ENCODE results near the gene EEF2.
A peak's percentile ranks its signal among the peaks of the same experiment; 100 is the strongest.

The EEF2 gene

GRCh38 chr19:3983936-3984583, 1.2 kb downstream of the EEF2 start:
- DNase-seq: no peak

DNA sequence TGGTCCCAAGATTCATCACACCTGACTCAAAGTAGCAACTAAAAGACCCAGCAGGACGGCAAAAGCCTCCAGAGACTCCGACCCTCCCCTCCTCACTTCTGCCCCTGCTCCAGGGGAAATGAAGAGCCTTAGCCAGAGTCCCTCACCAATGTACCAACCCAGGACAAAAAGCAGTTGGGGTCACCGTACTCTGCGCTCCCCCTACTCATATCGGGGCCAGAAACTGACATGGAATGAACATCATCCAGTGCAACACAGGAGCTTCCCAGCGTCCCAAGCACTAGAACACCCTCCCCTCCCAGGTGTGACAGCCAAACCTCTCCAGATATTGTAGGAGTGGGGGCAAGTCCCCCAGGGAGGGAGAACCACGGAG, 1.7 kb downstream of the EEF2 start:
- no peak for DNase-seq

DNA sequence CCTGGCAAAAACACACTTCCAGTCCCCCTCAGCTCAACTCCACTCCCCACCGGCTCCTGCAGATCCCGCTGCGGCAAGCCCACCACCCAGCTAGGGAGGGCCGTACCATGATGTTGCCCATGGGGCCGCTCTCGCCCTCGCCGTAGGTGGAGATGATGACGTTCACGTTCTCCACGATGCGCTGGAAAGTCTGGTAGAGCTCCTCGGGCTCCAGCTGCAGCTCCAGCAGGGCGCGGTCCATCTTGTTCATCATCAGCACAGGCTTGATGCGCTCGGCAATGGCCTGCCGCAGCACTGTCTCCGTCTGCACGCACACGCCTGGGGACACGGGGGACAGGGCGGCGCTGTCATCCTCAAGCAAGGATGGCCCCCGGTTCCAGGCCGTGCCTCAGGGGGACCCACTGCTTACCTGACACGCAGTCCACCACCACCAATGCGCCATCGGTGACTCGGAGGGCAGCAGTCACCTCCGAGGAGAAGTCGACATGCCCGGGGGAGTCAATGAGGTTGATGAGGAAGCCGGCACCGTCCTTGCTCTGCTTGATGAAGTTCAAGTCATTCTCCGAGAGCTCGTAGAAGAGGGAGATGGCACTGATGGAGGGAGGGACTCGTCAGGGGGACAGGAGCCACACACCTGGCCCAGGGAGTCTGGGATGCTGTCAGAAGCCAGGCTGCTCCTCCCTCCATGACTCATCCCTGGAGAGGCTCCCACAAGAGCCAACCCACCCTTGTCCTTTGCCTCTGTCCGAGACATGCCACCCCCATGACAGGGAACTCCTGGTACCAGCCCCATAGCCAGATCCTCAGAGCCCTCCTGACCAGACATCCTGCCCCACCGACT, 2.3 kb downstream of the EEF2 start:
- DNase-seq: no peak

DNA sequence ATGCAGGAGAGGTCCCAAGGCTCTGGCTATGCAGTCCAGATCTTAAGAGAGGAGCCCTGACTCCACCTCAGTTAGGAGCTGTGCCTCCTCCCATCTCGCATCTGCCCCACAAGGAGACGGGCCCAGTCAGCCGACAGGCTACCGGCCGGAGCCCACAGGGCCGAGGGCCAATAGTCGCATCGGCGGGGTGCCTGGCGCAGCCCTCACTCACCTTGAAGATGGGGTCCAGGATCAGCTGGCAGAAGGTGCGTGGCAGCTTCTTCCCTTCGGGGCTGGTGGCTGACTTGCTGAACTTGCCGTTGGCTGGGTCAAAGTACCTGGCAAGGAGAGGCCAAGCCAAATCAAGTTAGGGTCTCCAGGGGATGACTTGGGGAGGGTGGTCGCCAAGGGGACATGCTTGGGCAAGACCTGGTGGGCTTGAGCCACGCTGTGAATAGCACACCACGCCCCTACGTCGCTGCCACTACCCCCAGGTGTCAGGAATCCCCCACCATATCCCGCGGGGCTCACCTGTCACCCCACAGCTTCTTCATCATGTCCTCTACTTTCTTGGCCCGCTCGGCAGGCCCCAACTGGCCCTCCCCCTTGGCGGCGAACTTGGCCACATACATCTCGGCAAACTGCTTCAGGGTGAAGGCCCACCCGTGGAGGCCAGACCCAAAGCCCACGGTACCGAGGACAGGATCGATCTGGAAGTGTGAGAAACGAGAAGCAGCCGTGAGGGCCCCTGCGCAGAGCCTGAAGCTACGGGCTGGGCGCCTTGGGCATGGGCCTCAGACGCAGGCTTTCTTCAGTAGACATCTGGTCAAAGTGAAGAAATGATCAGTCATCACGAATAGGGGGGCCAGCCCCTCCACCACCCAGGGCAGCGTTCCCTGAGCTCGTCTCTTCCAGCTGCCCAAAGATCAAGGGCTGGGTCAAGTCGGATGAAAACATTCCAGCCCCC, 3.3 kb downstream of the EEF2 start:
- DNase-seq: no peak

DNA sequence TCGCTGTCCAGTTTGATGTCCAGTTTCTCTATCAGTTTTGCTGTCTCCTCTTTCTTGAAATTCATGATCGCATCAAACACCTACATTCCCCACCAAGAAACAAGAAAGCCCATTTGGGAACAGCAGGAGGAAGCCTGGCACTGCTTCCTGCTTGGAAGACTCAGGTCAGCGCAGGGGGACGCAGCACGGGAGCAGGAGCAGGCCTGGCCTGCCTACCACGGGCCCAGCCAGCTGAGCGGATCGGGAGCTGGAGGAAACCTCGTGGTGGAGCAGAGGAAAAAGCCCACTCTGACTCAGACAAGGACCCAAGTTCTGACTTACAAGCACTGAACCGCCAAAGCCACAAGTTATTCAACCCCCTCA, 3.9 kb downstream of the EEF2 start:
- DNase-seq: no peak

DNA sequence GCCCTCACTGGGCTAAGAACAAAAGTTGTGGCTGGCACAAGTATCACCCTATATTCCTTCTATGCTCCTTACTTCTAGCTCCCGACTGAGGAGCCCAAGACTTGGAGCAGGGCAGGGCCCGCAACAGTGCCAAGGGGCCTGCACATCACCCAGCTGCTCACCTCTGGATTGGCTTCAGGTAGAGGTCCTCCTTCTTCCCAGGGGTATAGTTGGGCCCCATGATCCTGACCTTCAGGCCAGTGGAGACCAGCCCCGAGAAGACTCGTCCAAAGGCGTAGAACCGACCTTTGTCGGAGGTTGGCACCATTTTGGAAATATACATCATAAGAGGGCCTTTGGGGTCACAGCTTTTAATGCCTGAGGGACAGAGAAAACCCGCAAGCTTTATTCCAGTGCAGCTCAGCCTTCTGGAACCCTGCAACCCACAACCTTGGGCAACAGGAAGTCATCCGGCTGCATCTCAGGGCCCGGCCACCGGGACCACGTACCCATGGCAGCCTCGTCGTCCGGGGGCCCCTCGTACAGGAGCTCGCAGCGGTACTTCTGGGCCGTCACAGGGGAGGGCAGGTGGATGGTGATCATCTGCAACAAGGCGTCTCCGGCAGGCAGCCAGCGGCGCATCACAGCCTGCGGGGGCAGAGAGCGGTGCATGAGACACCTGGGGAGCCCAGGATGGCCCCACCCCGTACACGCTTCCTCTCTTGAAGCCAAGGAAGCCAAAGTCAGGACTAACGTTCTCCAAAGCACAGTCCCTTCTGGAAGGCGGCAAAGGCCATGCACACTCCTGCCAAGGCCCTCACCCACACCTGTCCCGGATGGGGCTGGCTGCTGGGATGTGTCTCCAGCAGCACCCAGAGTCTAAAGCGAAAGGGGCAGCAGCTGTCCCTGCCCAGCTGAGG, 4.7 kb downstream of the EEF2 start:
- no peak for DNase-seq

- DNase-seq: no peak
These were observed 5.5 kb downstream of the EEF2 start for GRCh38 chr19:3979674-3980352.

- no peak for DNase-seq
These were observed 6.0 kb downstream of the EEF2 start for GRCh38 chr19:3979289-3979673.

GRCh38 chr19:3978145-3978544, 7.1 kb downstream of the EEF2 start:
- no peak for DNase-seq

DNA sequence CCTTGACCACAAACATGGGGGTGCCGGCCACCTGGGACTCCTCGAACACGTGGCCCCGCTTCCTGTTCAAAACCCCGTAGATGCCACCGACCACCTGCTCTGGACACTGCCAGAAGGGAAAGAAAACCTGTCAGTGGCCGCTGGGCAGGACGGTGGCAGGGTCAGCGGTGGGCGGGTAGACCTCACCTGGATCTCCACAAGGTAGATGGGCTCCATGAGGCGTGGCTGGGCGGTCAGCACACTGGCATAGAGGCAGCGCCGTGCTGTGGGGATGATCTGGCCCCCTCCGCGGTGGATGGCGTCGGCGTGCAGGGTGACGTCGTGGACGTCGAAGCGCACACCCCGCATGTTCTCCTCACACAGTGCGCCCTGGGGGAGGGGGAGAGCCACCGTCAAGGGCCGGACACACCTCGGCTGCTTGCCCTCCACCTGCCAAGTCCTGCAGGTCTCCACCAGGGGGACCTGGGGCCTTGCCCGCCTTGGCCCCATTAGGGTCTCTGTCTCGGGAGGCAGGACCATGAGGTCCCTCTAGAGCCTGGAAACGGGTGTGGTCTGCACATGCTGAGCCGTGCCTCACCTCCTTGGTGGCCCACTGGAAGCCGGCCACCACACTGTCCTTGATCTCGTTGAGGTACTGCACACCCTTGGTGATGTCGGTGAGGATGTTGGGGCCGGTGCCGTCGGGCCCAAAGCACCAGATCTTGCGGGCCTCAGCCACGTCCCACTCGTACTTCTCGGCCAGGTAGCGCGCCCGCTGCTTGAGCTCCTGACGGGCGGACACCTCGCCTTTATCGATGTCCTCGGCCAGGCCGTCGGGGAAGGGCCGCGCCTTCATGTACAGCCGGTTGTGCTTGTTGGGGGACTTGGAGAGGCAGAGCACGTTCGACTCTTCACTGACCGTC, 7.8 kb downstream of the EEF2 start:
- DNase-seq: no peak

- no peak for DNase-seq
These were observed 8.6 kb downstream of the EEF2 start for GRCh38 chr19:3976495-3977241.

DNA sequence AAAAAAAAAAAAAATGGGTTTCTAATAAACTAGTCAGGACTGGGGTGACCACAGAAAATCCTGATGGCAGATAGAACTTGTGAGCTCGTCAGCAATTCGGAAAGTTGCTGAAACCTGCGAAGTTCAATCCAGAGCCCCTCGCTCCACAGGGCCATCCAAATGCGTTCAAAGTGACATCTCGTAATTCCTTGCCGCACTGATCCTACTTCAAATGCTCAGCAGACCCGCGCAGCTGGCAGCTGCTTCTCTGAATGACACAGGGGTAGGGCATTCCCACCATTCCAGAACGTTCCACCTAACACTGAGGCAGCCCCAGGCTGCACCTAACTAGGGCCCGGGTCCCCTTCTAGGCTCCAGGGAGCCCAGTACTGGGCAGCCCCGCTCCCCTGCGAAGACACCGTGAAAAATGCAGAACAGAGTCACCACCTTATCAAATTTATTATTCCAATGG, 9.6 kb downstream of the EEF2 start:
- DNase-seq: no peak

- DNase-seq: no peak
These were observed 10.1 kb downstream of the EEF2 start for GRCh38 chr19:3975144-3975543.

GRCh38 chr19:3970808-3971598, 14.3 kb downstream of the EEF2 start, which contains the start of gene DAPK3:
DAPK3 (minus strand) TSS chr19:3971099; CDS start chr19:3969735, 1,364 bp downstream.
- DNase-seq: peak; percentile 92

- no peak for DNase-seq
These were observed 14.9 kb downstream of the EEF2 start for GRCh38 chr19:3970313-3970807.

GRCh38 chr19:3969435-3970312, 15.6 kb downstream of the EEF2 start:
- DNase-seq: peak; percentile 52

All from GOT3 (cell line).